ENCODE results near the gene EPHA4. TPM values are rescaled to one million over a fixed set of nuclear protein-coding genes. Genes with fewer than 3 reads are reported as not detected.

Gene EPHA4
- total RNA-seq, 1 experiment from 2014 or later = 3.4 TPM

DNA sequence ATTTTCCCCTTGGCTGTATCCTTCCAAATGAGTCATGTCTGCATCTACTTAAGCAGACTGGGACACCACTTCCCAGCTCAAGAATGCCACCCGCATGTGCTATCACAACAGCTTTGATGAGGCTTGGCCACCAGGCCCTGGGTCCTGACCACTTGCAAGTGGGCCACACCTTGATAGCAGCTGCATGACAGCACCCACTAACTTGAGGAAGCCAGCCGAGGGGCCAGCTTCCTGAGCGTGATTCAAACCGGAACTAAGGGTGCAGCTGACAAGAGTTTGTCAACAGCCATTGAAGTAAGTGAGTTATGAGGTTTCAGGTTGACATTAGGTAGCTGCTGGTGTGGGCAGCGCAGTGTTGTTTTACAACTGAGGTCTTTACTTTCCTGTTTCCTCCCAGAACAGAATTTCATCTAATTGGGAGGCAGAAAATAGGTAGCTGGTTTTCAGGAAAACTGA lies 54.4 kb downstream of the EPHA4 start:
- ATAC-seq (no peak), DNase-seq (ENCODE audit: low read depth, low spot score) (no peak)
- Histone ChIP-seq H3K36me3 (ENCODE audit: control insufficient read depth, insufficient read depth, low read length) (no peaks in the 10 kb centered on the region), H3K4me3 (ENCODE audit: low read depth in 2 of 2, low read length in 2 of 2) (no peak overlapping the region), H3K4me1 (ENCODE audit: control insufficient read depth, insufficient read depth, low read length) (no peaks in the 10 kb centered on the region), H3K9me3 (ENCODE audit: control insufficient read depth, insufficient read depth, low read depth, low read length) (no peaks in the 10 kb centered on the region), H3K27ac (ENCODE audit: low read length) (no peak overlapping the region), H3K27me3 (ENCODE audit: control insufficient read depth, insufficient read depth, low read length) (no peaks in the 10 kb centered on the region)
- ChIA-PET CTCF (no interaction called here), POLR2A (no interaction called here)
- TF ChIP-seq CTCF (IDR thresholded peaks at IDR 0.05) (no peak), REST (IDR thresholded peaks at IDR 0.05; ENCODE audit: insufficient read depth in 1 of 2, low read depth in 2 of 2, low read length in 1 of 2) (no peak), POLR2AphosphoS5 (IDR thresholded peaks at IDR 0.05; ENCODE audit: low read depth, low read length) (no peak), SIN3A (IDR thresholded peaks at IDR 0.05; ENCODE audit: borderline replicate concordance, insufficient read depth, low read depth, low read length) (no peak), TCF7L2 (IDR thresholded peaks at IDR 0.05; ENCODE audit: low read depth, low read length) (no peak)
- in situ Hi-C loops (cut with HindIII; ENCODE audit: low pct_unique_long_range_greater_than_20kb, low sequenced_read_pairs) = no loop called here
- intact Hi-C loops (cut with micrococcal nuclease; ENCODE audit: unreplicated experiment) = no loop called here
- BruUV-seq (replicated peaks) = no TSS peak

- POLR2A ChIA-PET = no interaction called here
- TF ChIP-seq CTCF (IDR thresholded peaks at IDR 0.05) = no peak
- in situ Hi-C loops (cut with HindIII; ENCODE audit: low pct_unique_long_range_greater_than_20kb, low sequenced_read_pairs) = no loop called here
Observed at GRCh38 chr2:221517146-221517695, 54.9 kb downstream of the EPHA4 start.

More at GRCh38 chr2:221517146-221517695, 54.9 kb downstream of the EPHA4 start:
- no peaks in the 10 kb centered on the region for H3K27me3 ChIP-seq (ENCODE audit: control insufficient read depth, insufficient read depth, low read length)
- DNase-seq (ENCODE audit: low read depth, low spot score) = no peak
- ATAC-seq = no peak
- no peaks in the 10 kb centered on the region for H3K9me3 ChIP-seq (ENCODE audit: control insufficient read depth, insufficient read depth, low read depth, low read length)
- no TSS peak for BruUV-seq (replicated peaks)
- no peaks in the 10 kb centered on the region for H3K4me1 ChIP-seq (ENCODE audit: control insufficient read depth, insufficient read depth, low read length)
- intact Hi-C loops (cut with micrococcal nuclease; ENCODE audit: unreplicated experiment) = no loop called here
- H3K36me3 ChIP-seq (ENCODE audit: control insufficient read depth, insufficient read depth, low read length) = no peaks in the 10 kb centered on the region
- CTCF ChIA-PET = no interaction called here
- no peak overlapping the region for H3K27ac ChIP-seq (ENCODE audit: low read length)
- H3K4me3 ChIP-seq (ENCODE audit: low read depth in 2 of 2, low read length in 2 of 2) = no peak overlapping the region

All from Panc1 (cell line).